K562 (cell line): ENCODE results near the gene RNF213. TPM values are rescaled to one million over a fixed set of nuclear protein-coding genes. Genes with fewer than 3 reads are reported as not detected.

Experiments used
- ATAC-seq: fragments of 200-7000 bp; cut with Tn5 transposase; 3 replicates; pipeline ENCODE4 v1.9.1; 2020; ENCODE audit warnings: moderate library complexity
- BruUV-seq: library from RNA; stranded (reverse); fragments of 400-500 nt; replicated peaks from 2 replicates; lab custom pipeline; 2021; lab: Mats Ljungman, UMichigan
- CTCF ChIA-PET: fragments of 300-600 bp; formaldehyde crosslinking; extraction: SDS; loops from one replicate; lab custom pipeline; 2021; ENCODE audit warnings: low intra/inter-chr PET ratio; lab: Yijun Ruan, JAX
- POLR2A ChIA-PET: fragments of 300-600, 350-650 bp; sonication (Branson Sonifier 250); formaldehyde crosslinking; extraction: SDS; loops from one replicate; lab custom pipeline; 2021; ENCODE audit warnings: antibody characterized with exemption, inconsistent platforms; lab: Yijun Ruan, JAX
- DNase-seq, 4 experiments: peaks; one replicate each; pipeline versions ENCODE4 v3.0.0 to v3.0.0-alpha.2; 2011 to 2018; ENCODE audit warnings: low spot score in 3 of 4, mixed read lengths in 3 of 4; ENCODE audit errors: extremely low read depth in 1 of 4
- FAIRE-seq: peaks from 2 replicates; lab custom pipeline; 2011; peaks lifted over from hg19 to GRCh38; lab: Jason Lieb, UNC
- H2AFZ ChIP-seq: 2 replicates; pipeline ENCODE4 v1.6.0; 2011; ENCODE audit warnings: low read depth, low read length, control low read depth, inconsistent platforms
- H3K27ac ChIP-seq: fragments of 200-600 bp; 3 replicates; pipeline ENCODE4 v1.8.0; 2011; ENCODE audit warnings: low read depth, mild to moderate bottlenecking, control low read depth, inconsistent platforms, low read length, moderate library complexity, mixed read lengths; ENCODE audit errors: extremely low read depth
- H3K27me3 ChIP-seq, 2 experiments: fragments of 300-600 bp in 1 of 2; 2 replicates in 1 of 2; 3 replicates in 1 of 2; pipeline versions ENCODE4 v1.6.0 to v1.8.0; 2011; ENCODE audit warnings: inconsistent platforms in 2 of 2, low read length in 2 of 2, mild to moderate bottlenecking in 1 of 2, mixed read lengths in 1 of 2, moderate library complexity in 1 of 2; ENCODE audit not compliant: control insufficient read depth in 2 of 2, insufficient read depth in 2 of 2
- H3K36me3 ChIP-seq: fragments of 300-600 bp; 3 replicates; pipeline ENCODE4 v1.8.0; 2011; ENCODE audit warnings: mild to moderate bottlenecking, low read length, inconsistent platforms; ENCODE audit not compliant: control insufficient read depth, insufficient read depth
- H3K4me1 ChIP-seq, 2 experiments: fragments of 200-600 bp in 1 of 2; replicated peaks in 1 of 2; 2 replicates in 1 of 2; 3 replicates in 1 of 2; pipeline versions ENCODE4 v1.5.1 to v1.8.0; 2011; ENCODE audit warnings: inconsistent platforms in 2 of 2, low read length in 2 of 2, mild to moderate bottlenecking in 1 of 2, mixed read lengths in 1 of 2, moderate library complexity in 1 of 2; ENCODE audit not compliant: control insufficient read depth in 2 of 2, insufficient read depth in 2 of 2
- H3K4me2 ChIP-seq: 2 replicates; pipeline ENCODE4 v1.6.1; 2011; ENCODE audit warnings: low read length, control low read depth, inconsistent platforms, mixed read lengths; ENCODE audit not compliant: insufficient read depth
- H3K4me3 ChIP-seq: fragments of 200-600 bp; sonication (generic), shearing (Covaris generic); 2 replicates; pipeline ENCODE4 v1.5.1; 2016; ENCODE audit warnings: control low read depth, inconsistent platforms
- H3K79me2 ChIP-seq: fragments of 200-600 bp; 3 replicates; pipeline ENCODE4 v1.8.0; 2011; ENCODE audit warnings: low read length, inconsistent platforms; ENCODE audit not compliant: control insufficient read depth, insufficient read depth
- H3K9ac ChIP-seq, 2 experiments: 2 replicates each; pipeline versions ENCODE4 v1.6.0 to v1.6.1; 2011; ENCODE audit warnings: low read depth in 2 of 2, low read length in 2 of 2, control low read depth in 1 of 2, inconsistent platforms in 1 of 2, mild to moderate bottlenecking in 1 of 2, mixed read lengths in 1 of 2; ENCODE audit not compliant: insufficient read depth in 1 of 2
- H3K9me1 ChIP-seq: one replicate; pipeline ENCODE4 v1.6.0; 2011; ENCODE audit warnings: inconsistent platforms, mild to moderate bottlenecking, low read length, moderate library complexity; ENCODE audit not compliant: control insufficient read depth, insufficient read depth
- H3K9me3 ChIP-seq: replicated peaks from 2 replicates; pipeline ENCODE4 v1.5.1; 2011; ENCODE audit warnings: low read depth, low read length, inconsistent platforms; ENCODE audit not compliant: control insufficient read depth, insufficient read depth
- H4K20me1 ChIP-seq: replicated peaks from 2 replicates; pipeline ENCODE4 v1.6.1; 2011; ENCODE audit warnings: low read length, inconsistent platforms, mixed read lengths; ENCODE audit not compliant: control insufficient read depth, insufficient read depth
- BCOR ChIP-seq: fragments of 450-650 bp; IDR thresholded peaks from 2 replicates; pipeline ENCODE4 v1.6.1; 2016
- GABPA ChIP-seq: fragments of 200-800 bp; sonication (Bioruptor generic); conservative IDR thresholded peaks from 2 replicates; pipeline ENCODE4 v1.6.1; 2016; ENCODE audit warnings: low read depth, missing genetic modification characterization, missing compliant biosample characterization
- HDAC2 ChIP-seq: fragments of 450-650 bp; IDR thresholded peaks from 2 replicates; pipeline ENCODE4 v1.6.1; 2016; ENCODE audit warnings: mild to moderate bottlenecking
- MYC ChIP-seq, 2 experiments: fragments of 250-450 bp in 1 of 2; sonication (Bioruptor Pico) in 1 of 2; IDR thresholded peaks; 2 replicates each; pipeline versions ENCODE4 v1.5.1 to v1.6.1; 2012 to 2021; ENCODE audit warnings: low read depth in 2 of 2, borderline replicate concordance in 1 of 2, improper control_type of control experiment in 1 of 2, low read length in 1 of 2, mild to moderate bottlenecking in 1 of 2, moderate library complexity in 1 of 2
- NFE2 ChIP-seq: IDR thresholded peaks from 2 replicates; pipeline ENCODE4 v1.6.1; 2014; ENCODE audit warnings: antibody characterized with exemption, low read depth
- NUFIP1 ChIP-seq: fragments of 450-650 bp; IDR thresholded peaks from 2 replicates; pipeline ENCODE4 v1.6.1; 2018; ENCODE audit not compliant: partially characterized antibody
- SAFB ChIP-seq: fragments of 200-400 bp; formaldehyde crosslinking; IDR thresholded peaks from 2 replicates; pipeline ENCODE4 v1.6.1; 2017; ENCODE audit warnings: low read depth, low read length, borderline replicate concordance
- SIN3A ChIP-seq, 2 experiments: fragments of 150-350 bp in 1 of 2; IDR thresholded peaks; 2 replicates each; pipeline ENCODE4 v1.6.1; 2011 to 2016; ENCODE audit warnings: borderline replicate concordance in 2 of 2, low read depth in 2 of 2, low read length in 2 of 2, mild to moderate bottlenecking in 2 of 2, moderate library complexity in 2 of 2; ENCODE audit not compliant: control insufficient read depth in 1 of 2
- ZFX ChIP-seq: sonication (generic); formaldehyde crosslinking; IDR thresholded peaks from 2 replicates; pipeline ENCODE4 v1.8.0; 2022; ENCODE audit warnings: mild to moderate bottlenecking, missing genetic modification reagents, moderate library complexity
- ZNF589 ChIP-seq: fragments of 200-800 bp; sonication (Bioruptor generic); IDR thresholded peaks from 2 replicates; pipeline ENCODE4 v1.6.1; 2016; ENCODE audit warnings: low read depth, missing genetic modification characterization, missing compliant biosample characterization
- WGBS: fragments of 100-300 bp; shearing (Covaris generic); methylation state at CpG from one replicate; pipeline ENCODE4 v1.1.6; 2016; ENCODE audit warnings: low coverage, mixed read lengths; ENCODE audit not compliant: insufficient coverage; ENCODE audit errors: missing lambda C conversion rate; 5-methylcytosine and 5-hydroxymethylcytosine counted together
- in situ Hi-C: fragments of 300-500 bp; cut with MboI; formaldehyde crosslinking; loops from 4 replicates; pipeline ENCODE4 v1.15.0; 2018; ENCODE audit warnings: inconsistent platforms, mixed read lengths
- intact Hi-C: fragments of 100-400 bp; cut with micrococcal nuclease; formaldehyde crosslinking; loops from 2 replicates; pipeline ENCODE4 v1.14.2; 2022
- polyA plus RNA-seq, 8 experiments: library from polyadenylated mRNA; depleted of rRNA in 4 of 8; stranded (reverse) in 5 of 8; unstranded in 3 of 8; fragments of >200 nt; fragmentation: Nextera tagmentation in 2 of 8; fragmentation: Illumina TruSeq in 1 of 8; extraction: Ambion mirVana in 2 of 8; extraction: Trizol in 1 of 8; gene quantifications; 2 replicates each; pipeline versions ENCODE4 v1.2.1 to v1.2.3, GENCODE V29; 2011 to 2014; ENCODE audit warnings: inconsistent platforms in 1 of 8, missing spikeins in 1 of 8
- total RNA-seq, 7 experiments: library from RNA; depleted of rRNA in 6 of 7; stranded (reverse); fragments of >200 nt in 6 of 7; fragmentation: Illumina TruSeq in 2 of 7; extraction: Trizol in 2 of 7; gene quantifications; 2 replicates each; pipeline versions ENCODE4 v1.2.1 to v1.2.3, GENCODE V29; 2011 to 2021; ENCODE audit warnings: low replicate concordance in 1 of 7
- TF ChIP-seq, protein P1 (sequence below): fragments of 450-650 bp; formaldehyde crosslinking; IDR thresholded peaks from 2 replicates; pipeline ENCODE4 v1.4.0; 2022; ENCODE audit warnings: mild to moderate bottlenecking, moderate library complexity
- TF ChIP-seq, protein P2 (sequence below): fragments of 450-650 bp; IDR thresholded peaks from 2 replicates; pipeline ENCODE4 v1.6.1; 2016
- TF ChIP-seq, protein P3 (sequence below): fragments of 450-650 bp; formaldehyde crosslinking; IDR thresholded peaks from 2 replicates; pipeline ENCODE4 v1.4.0; 2022; ENCODE audit warnings: missing genetic modification characterization
- TF ChIP-seq, protein P4 (sequence below): fragments of 450-650 bp; IDR thresholded peaks from 2 replicates; pipeline ENCODE4 v1.6.1; 2016; ENCODE audit warnings: borderline replicate concordance

RNF213 gene
- total and polyA plus RNA-seq, 9 of the 15 experiments (the other 6 are each of a cell fraction or from before 2014, with no cell fraction given), result 5.3 to 33.6 (median 17.9) TPM

DNA sequence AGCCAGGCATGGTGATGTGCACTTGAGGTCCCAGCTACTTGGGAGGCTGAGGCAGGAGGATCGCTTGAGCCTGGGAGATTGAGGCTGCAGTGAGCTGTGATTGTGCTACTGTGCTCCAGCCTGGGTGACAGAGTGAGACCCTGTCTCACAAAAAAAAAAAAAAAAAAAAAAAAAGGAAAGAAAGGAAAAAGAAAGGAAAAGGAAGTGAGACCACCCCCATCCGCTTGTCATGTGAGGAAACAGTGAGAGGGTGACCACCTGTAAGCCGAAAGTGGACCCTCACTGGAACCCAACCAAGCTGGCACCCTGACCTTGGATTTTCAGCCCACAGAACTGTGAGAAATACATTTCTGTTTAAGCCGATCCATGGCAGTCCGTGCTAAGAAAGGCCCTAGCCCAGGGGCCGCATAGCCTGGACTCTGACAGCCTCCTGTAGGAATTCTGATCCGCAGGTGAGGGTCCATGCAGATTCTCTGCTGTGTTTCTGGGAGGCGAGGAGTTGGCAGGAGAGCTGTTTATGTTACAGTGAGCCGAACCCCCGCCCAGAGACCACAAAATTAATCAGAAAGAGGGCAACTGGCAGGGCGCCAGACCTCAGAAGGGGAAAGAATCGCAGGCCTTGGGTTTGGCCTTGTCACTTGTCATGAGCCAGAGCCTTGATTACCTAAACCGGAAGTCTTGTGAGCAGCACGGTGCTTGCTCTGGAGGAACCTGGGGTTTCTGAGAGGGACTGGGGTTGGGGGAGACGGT, 41.5 kb upstream of the RNF213 start (continued):
- TF ChIP-seq, protein P1, sequence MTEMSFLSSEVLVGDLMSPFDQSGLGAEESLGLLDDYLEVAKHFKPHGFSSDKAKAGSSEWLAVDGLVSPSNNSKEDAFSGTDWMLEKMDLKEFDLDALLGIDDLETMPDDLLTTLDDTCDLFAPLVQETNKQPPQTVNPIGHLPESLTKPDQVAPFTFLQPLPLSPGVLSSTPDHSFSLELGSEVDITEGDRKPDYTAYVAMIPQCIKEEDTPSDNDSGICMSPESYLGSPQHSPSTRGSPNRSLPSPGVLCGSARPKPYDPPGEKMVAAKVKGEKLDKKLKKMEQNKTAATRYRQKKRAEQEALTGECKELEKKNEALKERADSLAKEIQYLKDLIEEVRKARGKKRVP (CRISPR knock-in tag), result no peak
- TF ChIP-seq NFE2, result peak; percentile 9; the same call in 1 of the 2 replicates
- TF ChIP-seq, protein P2, sequence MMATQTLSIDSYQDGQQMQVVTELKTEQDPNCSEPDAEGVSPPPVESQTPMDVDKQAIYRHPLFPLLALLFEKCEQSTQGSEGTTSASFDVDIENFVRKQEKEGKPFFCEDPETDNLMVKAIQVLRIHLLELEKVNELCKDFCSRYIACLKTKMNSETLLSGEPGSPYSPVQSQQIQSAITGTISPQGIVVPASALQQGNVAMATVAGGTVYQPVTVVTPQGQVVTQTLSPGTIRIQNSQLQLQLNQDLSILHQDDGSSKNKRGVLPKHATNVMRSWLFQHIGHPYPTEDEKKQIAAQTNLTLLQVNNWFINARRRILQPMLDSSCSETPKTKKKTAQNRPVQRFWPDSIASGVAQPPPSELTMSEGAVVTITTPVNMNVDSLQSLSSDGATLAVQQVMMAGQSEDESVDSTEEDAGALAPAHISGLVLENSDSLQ, result peak; percentile 80
- no peak for TF ChIP-seq NUFIP1
- TF ChIP-seq SAFB, result no peak
- TF ChIP-seq ZNF589 (CRISPR knock-in tag), result no peak

DNA sequence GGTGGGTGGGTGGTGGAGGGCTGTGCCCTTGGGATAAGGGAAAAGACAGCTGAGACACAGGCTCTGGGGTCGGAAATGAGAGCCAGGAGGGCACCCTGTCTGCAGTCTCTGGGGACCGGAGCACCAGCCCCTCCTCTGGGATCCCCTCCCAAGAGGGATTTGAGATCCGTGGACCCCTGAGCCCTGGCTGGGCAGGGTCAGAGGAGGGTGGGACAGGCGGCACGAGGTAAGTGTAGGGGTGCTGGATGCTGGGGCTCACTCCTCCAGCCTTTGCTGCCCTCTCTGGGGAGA, 40.9 kb upstream of the RNF213 start:
- ChIA-PET CTCF (no interaction called here), POLR2A (interaction anchor here (0.8 to 1.8 kb wide), 3 partner anchors 9 to 13 kb away, joined by 3 to 9 read pairs (median 4); no protein-coding TSS in a partner anchor)
- no TSS peak for BruUV-seq
- H3K9ac ChIP-seq, result peak overlapping the region; percentile 75 to 96
- peaks cover 3% of the 10 kb centered on the region; the same call in 1 of the 3 replicates for H3K79me2 ChIP-seq
- in situ Hi-C loops, result no loop called here
- peak overlapping the region; percentile 87 for H3K4me2 ChIP-seq
- H3K9me1 ChIP-seq, result no peaks in the 10 kb centered on the region
- peaks cover 17% of the 10 kb centered on the region; the same call in 1 of the 3 replicates for H3K36me3 ChIP-seq
- WGBS, result 6% methylated on average over 2 of the region's 5 CpGs
- peak overlapping the region; percentile 51 for H3K4me3 ChIP-seq
- intact Hi-C loops, result loop anchor here (2.0 kb wide), 1 partner anchor 35 kb away; no protein-coding TSS in a partner anchor
- no peak for ATAC-seq
- H4K20me1 ChIP-seq, result 0 out of 2 replicates have a peak, but pooled peaks cover 7% of the 10 kb centered on the region
- peaks cover 9 to 47% of the 10 kb centered on the region in 2 experiments; a peak in 4 of 5 replicates for H3K4me1 ChIP-seq
- no peak for DNase-seq
- FAIRE-seq, result no peak
- peak overlapping the region; percentile 51 for H3K27ac ChIP-seq
- H2AFZ ChIP-seq, result peak overlapping the region; percentile 83
- no peaks in the 10 kb centered on the region for H3K9me3 ChIP-seq
- H3K27me3 ChIP-seq, result no peaks in the 10 kb centered on the region
- TF ChIP-seq SIN3A (IDR thresholded peaks at IDR 0.05; ENCODE audit: borderline replicate concordance in 2 of 2, control insufficient read depth in 1 of 2, low read depth in 2 of 2, low read length in 2 of 2), result 0 out of 4 replicates have a peak, but pooled peaks of 1 of the 2 experiments have one; percentile 46
- peak; percentile 65; the same call in 1 of the 2 replicates for TF ChIP-seq ZFX
- no peak for TF ChIP-seq MYC (IDR thresholded peaks at IDR 0.05; ENCODE audit: low read depth, low read length)
- TF ChIP-seq MYC (CRISPR knock-in tag; IDR thresholded peaks at IDR 0.05; ENCODE audit: borderline replicate concordance, low read depth), result peak; percentile 50; the same call in 1 of the 2 replicates
- peak; percentile 62; the same call in 1 of the 2 replicates for TF ChIP-seq GABPA (tag)
- peak; percentile 5; the same call in 1 of the 2 replicates for TF ChIP-seq BCOR
- TF ChIP-seq HDAC2, result 0 out of 2 replicates have a peak, but pooled peaks have one; percentile 5
- TF ChIP-seq, protein P3, sequence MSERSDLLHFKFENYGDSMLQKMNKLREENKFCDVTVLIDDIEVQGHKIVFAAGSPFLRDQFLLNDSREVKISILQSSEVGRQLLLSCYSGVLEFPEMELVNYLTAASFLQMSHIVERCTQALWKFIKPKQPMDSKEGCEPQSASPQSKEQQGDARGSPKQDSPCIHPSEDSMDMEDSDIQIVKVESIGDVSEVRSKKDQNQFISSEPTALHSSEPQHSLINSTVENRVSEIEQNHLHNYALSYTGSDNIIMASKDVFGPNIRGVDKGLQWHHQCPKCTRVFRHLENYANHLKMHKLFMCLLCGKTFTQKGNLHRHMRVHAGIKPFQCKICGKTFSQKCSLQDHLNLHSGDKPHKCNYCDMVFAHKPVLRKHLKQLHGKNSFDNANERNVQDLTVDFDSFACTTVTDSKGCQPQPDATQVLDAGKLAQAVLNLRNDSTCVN (CRISPR knock-in tag), result no peak
- TF ChIP-seq, protein P4, sequence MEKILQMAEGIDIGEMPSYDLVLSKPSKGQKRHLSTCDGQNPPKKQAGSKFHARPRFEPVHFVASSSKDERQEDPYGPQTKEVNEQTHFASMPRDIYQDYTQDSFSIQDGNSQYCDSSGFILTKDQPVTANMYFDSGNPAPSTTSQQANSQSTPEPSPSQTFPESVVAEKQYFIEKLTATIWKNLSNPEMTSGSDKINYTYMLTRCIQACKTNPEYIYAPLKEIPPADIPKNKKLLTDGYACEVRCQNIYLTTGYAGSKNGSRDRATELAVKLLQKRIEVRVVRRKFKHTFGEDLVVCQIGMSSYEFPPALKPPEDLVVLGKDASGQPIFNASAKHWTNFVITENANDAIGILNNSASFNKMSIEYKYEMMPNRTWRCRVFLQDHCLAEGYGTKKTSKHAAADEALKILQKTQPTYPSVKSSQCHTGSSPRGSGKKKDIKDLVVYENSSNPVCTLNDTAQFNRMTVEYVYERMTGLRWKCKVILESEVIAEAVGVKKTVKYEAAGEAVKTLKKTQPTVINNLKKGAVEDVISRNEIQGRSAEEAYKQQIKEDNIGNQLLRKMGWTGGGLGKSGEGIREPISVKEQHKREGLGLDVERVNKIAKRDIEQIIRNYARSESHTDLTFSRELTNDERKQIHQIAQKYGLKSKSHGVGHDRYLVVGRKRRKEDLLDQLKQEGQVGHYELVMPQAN, result 0 out of 2 replicates have a peak, but pooled peaks have one; percentile 29
